ENCODE results near the gene GPR31. TPM values are rescaled to one million over a fixed set of nuclear protein-coding genes. Genes with fewer than 3 reads are reported as not detected.

GPR31 gene
- total and polyA plus RNA-seq, 9 donors = 0.34 TPM; not detected in 8

DNA sequence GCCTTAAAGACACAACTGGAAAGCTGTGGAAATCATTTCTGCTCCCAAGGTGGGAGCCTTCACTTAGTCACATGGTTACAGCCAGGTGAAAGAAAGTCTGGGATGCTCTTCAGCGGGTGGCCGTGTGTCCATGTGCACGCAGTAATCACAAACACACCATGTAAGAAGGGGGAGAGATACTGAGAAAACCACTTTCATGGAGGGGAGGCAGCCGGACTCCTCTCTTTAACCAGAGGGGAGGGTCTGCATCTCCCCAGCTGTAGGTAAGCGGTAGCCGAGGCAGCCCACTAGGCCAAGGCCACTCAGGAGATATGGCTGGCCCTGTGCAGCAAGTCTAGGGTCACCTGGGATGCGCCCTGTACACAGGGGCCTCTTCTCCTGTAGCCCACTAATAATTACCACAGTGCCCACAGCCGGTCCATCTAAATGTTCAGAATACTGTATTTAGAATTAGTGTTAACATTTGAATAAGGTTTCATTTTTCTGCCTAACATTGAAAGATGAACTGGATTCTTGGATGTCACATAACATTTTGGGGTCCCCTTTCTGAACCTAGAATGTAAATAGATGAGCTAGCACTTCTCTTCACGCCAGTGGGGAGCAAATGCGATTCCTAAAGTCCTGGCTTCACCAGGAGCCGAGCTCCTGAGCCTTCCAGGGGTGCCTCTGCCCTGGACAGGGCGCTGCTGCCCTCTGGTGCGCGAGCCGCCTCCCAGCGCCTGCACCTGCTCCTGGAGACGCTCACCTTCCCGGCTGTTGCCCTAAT, 15.9 kb downstream of the GPR31 start:
- intact Hi-C loops (cut with DNase I) = loop anchor here in 3 of 4 donors (5.0 to 10.0 kb wide), 3 partner anchors 145 to 367 kb away; partner anchors contain the start of gene CEP43 (in 2 of the 3)
- 38 to 40% (median 39%) methylated on average over 18 of the region's 18 CpGs for WGBS, 3 donors
- no peaks in the 10 kb centered on the region for H3K9me3 ChIP-seq
- H3K36me3 ChIP-seq = no peaks in the 10 kb centered on the region
- H3K4me1 ChIP-seq (ENCODE audit: insufficient read depth) = no peaks in the 10 kb centered on the region
- TF ChIP-seq POLR2A (IDR thresholded peaks at IDR 0.05) = no peak
- no peak for TF ChIP-seq EP300 (IDR thresholded peaks at IDR 0.05)
- TF ChIP-seq CTCF (IDR thresholded peaks at IDR 0.05) = peak; percentile 22 to 71 (median 65)
- no peaks in the 10 kb centered on the region for H3K27me3 ChIP-seq
- H3K4me3 ChIP-seq = no peak overlapping the region
- peak; percentile 30 to 74 (median 54) for DNase-seq
- no peak overlapping the region for H3K27ac ChIP-seq

- TF ChIP-seq CTCF (IDR thresholded peaks at IDR 0.05) (no peak), POLR2A (IDR thresholded peaks at IDR 0.05) (no peak), EP300 (IDR thresholded peaks at IDR 0.05) (no peak)
- Histone ChIP-seq H3K27ac (no peak overlapping the region), H3K9me3 (no peaks in the 10 kb centered on the region), H3K4me1 (ENCODE audit: insufficient read depth) (no peaks in the 10 kb centered on the region), H3K4me3 (no peak overlapping the region), H3K27me3 (no peaks in the 10 kb centered on the region), H3K36me3 (no peaks in the 10 kb centered on the region)
- 54 to 70% (median 68%) methylated on average over 10 of the region's 10 CpGs for WGBS, 3 donors
- intact Hi-C loops (cut with DNase I) = loop anchor here in 3 of 4 donors (5.0 to 10.0 kb wide), 3 partner anchors 144 to 366 kb away; partner anchors contain the start of gene CEP43 (in 2 of the 3)
- DNase-seq = no peak
Measured at GRCh38 chr6:167140589-167141474, 16.9 kb downstream of the GPR31 start.

- no peak for DNase-seq
- Histone ChIP-seq H3K27ac (no peak overlapping the region), H3K9me3 (no peaks in the 10 kb centered on the region), H3K4me1 (ENCODE audit: insufficient read depth) (no peaks in the 10 kb centered on the region), H3K4me3 (no peak overlapping the region), H3K27me3 (no peaks in the 10 kb centered on the region), H3K36me3 (no peaks in the 10 kb centered on the region)
- 93 to 95% (median 94%) methylated on average over 4 of the region's 4 CpGs for WGBS, 3 donors
- intact Hi-C loops (cut with DNase I) = loop anchor here in 3 of 4 donors (5.0 to 10.0 kb wide), 3 partner anchors 142 to 365 kb away; partner anchors contain the start of gene CEP43 (in 2 of the 3)
- TF ChIP-seq CTCF (IDR thresholded peaks at IDR 0.05) (no peak), EP300 (IDR thresholded peaks at IDR 0.05) (no peak), POLR2A (IDR thresholded peaks at IDR 0.05) (no peak)
Measured at GRCh38 chr6:167139761-167140160, 18.0 kb downstream of the GPR31 start.

- 46 to 60% (median 49%) methylated on average over 6 of the region's 6 CpGs for WGBS, 3 donors
- H3K4me1 ChIP-seq (ENCODE audit: insufficient read depth) = no peaks in the 10 kb centered on the region
- H3K9me3 ChIP-seq = no peaks in the 10 kb centered on the region
- TF ChIP-seq CTCF (IDR thresholded peaks at IDR 0.05) = no peak
- DNase-seq = no peak
- intact Hi-C loops (cut with DNase I) = no loop called here
- no peaks in the 10 kb centered on the region for H3K27me3 ChIP-seq
- no peak overlapping the region for H3K27ac ChIP-seq
- H3K36me3 ChIP-seq = no peaks in the 10 kb centered on the region
- H3K4me3 ChIP-seq = no peak overlapping the region
Measured at GRCh38 chr6:167137881-167138280, 19.9 kb downstream of the GPR31 start.
